IMR-90 (cell line): ENCODE measurements around the gene NKX2-3. TPM values are rescaled to one million over a fixed set of nuclear protein-coding genes. Genes with fewer than 3 reads are reported as not detected.

Source experiments
- ATAC-seq: fragments of 200-7000 bp; cut with Tn5 transposase; 2 replicates; pipeline ENCODE4 v1.9.1; 2020; ENCODE audit warnings: low read depth, mild to moderate bottlenecking, moderate library complexity
- BruUV-seq: library from RNA; stranded (reverse); fragments of 400-500 nt; replicated peaks from 2 replicates; lab custom pipeline; 2021; lab: Mats Ljungman, UMichigan
- CTCF ChIA-PET: fragments of 300-600 bp; formaldehyde crosslinking; extraction: SDS; loops from one replicate; lab custom pipeline; 2021; ENCODE audit warnings: antibody characterized with exemption; lab: Yijun Ruan, JAX
- POLR2A ChIA-PET: fragments of 300-600 bp; sonication (Branson Sonifier 250); formaldehyde crosslinking; loops from one replicate; lab custom pipeline; 2022; ENCODE audit warnings: antibody characterized with exemption; ENCODE audit not compliant: unreplicated experiment; lab: Charles Lee
- DNase-seq: peaks from one replicate; pipeline ENCODE4 v3.0.0; 2013
- H2AFZ ChIP-seq: replicated peaks from 2 replicates; pipeline ENCODE3; 2013; ENCODE audit warnings: low read length, mild to moderate bottlenecking; ENCODE audit not compliant: poor library complexity
- H2AK5ac ChIP-seq: 2 replicates; pipeline ENCODE4 v1.6.1; 2013; ENCODE audit warnings: low read depth, low read length, inconsistent platforms
- H2AK9ac ChIP-seq: replicated peaks from 2 replicates; pipeline ENCODE3; 2013; ENCODE audit warnings: mild to moderate bottlenecking, low read depth, low read length, moderate library complexity; ENCODE audit not compliant: poor library complexity
- H2BK120ac ChIP-seq: 2 replicates; pipeline ENCODE4 v1.6.1; 2013; ENCODE audit warnings: low read depth, low read length, inconsistent platforms
- H2BK15ac ChIP-seq: 3 replicates; pipeline ENCODE4 v1.6.1; 2013; ENCODE audit warnings: low read depth, low read length, inconsistent platforms
- H2BK20ac ChIP-seq: 2 replicates; pipeline ENCODE4 v1.6.1; 2013; ENCODE audit warnings: low read depth, mild to moderate bottlenecking, inconsistent platforms, low read length, moderate library complexity
- H2BK5ac ChIP-seq: 2 replicates; pipeline ENCODE4 v1.6.1; 2013; ENCODE audit warnings: mild to moderate bottlenecking, low read depth, low read length, inconsistent platforms; ENCODE audit not compliant: poor library complexity, severe bottlenecking
- H3K14ac ChIP-seq: replicated peaks from 2 replicates; pipeline ENCODE4 v1.6.1; 2013; ENCODE audit warnings: low read depth, low read length, inconsistent platforms
- H3K18ac ChIP-seq: 2 replicates; pipeline ENCODE4 v1.6.1; 2013; ENCODE audit warnings: low read depth, low read length, control low read depth
- H3K23ac ChIP-seq: 2 replicates; pipeline ENCODE4 v1.6.1; 2013; ENCODE audit warnings: low read depth, low read length, inconsistent platforms
- H3K27ac ChIP-seq: 2 replicates; pipeline ENCODE4 v1.5.1; 2013; ENCODE audit warnings: mild to moderate bottlenecking, control low read depth, low read length; ENCODE audit not compliant: insufficient read depth
- H3K27me3 ChIP-seq: 2 replicates; pipeline ENCODE4 v1.6.1; 2013; ENCODE audit warnings: low read length; ENCODE audit not compliant: control insufficient read depth, insufficient read depth
- H3K36me3 ChIP-seq: 2 replicates; pipeline ENCODE4 v1.6.1; 2013; ENCODE audit warnings: low read length, mixed read lengths; ENCODE audit not compliant: control insufficient read depth, insufficient read depth
- H3K4ac ChIP-seq: 2 replicates; pipeline ENCODE4 v1.6.1; 2013; ENCODE audit warnings: low read depth, low read length, inconsistent platforms
- H3K4me1 ChIP-seq: 2 replicates; pipeline ENCODE4 v1.6.1; 2013; ENCODE audit warnings: low read length, mixed read lengths; ENCODE audit not compliant: control insufficient read depth, insufficient read depth
- H3K4me2 ChIP-seq: 2 replicates; pipeline ENCODE4 v1.6.1; 2013; ENCODE audit warnings: low read depth, mild to moderate bottlenecking, control low read depth, low read length, moderate library complexity
- H3K4me3 ChIP-seq: 2 replicates; pipeline ENCODE4 v1.5.1; 2013; ENCODE audit warnings: low read depth, mild to moderate bottlenecking, control low read depth, low read length, moderate library complexity; ENCODE audit not compliant: insufficient read depth
- H3K56ac ChIP-seq: 2 replicates; pipeline ENCODE4 v1.6.1; 2013; ENCODE audit warnings: low read length, inconsistent platforms; ENCODE audit not compliant: insufficient read depth; ENCODE audit errors: extremely low read depth
- H3K79me1 ChIP-seq, 2 experiments: 2 replicates each; pipeline ENCODE4 v1.6.1; 2013; ENCODE audit warnings: low read length in 2 of 2, inconsistent platforms in 1 of 2, low read depth in 1 of 2
- H3K9ac ChIP-seq: 2 replicates; pipeline ENCODE4 v1.6.1; 2013; ENCODE audit warnings: low read depth, low read length, control low read depth
- H3K9me1 ChIP-seq: 2 replicates; pipeline ENCODE4 v1.6.1; 2013; ENCODE audit warnings: low read length, inconsistent platforms; ENCODE audit not compliant: insufficient read depth
- H3K9me3 ChIP-seq: 2 replicates; pipeline ENCODE4 v1.6.1; 2013; ENCODE audit warnings: low read length; ENCODE audit not compliant: control insufficient read depth, insufficient read depth
- H4K20me1 ChIP-seq: 2 replicates; pipeline ENCODE4 v1.6.1; 2013; ENCODE audit warnings: low read length, inconsistent platforms; ENCODE audit not compliant: insufficient read depth
- H4K5ac ChIP-seq: 2 replicates; pipeline ENCODE4 v1.6.1; 2013; ENCODE audit warnings: mild to moderate bottlenecking, low read depth, low read length, control low read depth
- H4K8ac ChIP-seq, 2 experiments: 2 replicates each; pipeline ENCODE4 v1.6.1; 2013; ENCODE audit warnings: low read depth in 2 of 2, low read length in 2 of 2, control low read depth in 1 of 2, inconsistent platforms in 1 of 2
- H4K91ac ChIP-seq: 2 replicates; pipeline ENCODE4 v1.6.1; 2013; ENCODE audit warnings: low read depth, low read length, inconsistent platforms; ENCODE audit not compliant: insufficient read depth
- ELK1 ChIP-seq: fragments of 150-350 bp; IDR thresholded peaks from 2 replicates; pipeline ENCODE4 v1.6.1; 2016; ENCODE audit warnings: low read depth, mild to moderate bottlenecking, low read length, moderate library complexity, borderline replicate concordance
- FOS ChIP-seq: fragments of 150-350 bp; IDR thresholded peaks from 2 replicates; pipeline ENCODE4 v1.6.1; 2016; ENCODE audit warnings: low read depth, low read length
- dilution Hi-C: fragments of 300-500 bp; cut with HindIII; formaldehyde crosslinking; loops from one replicate; pipeline ENCODE4 v1.14.3; 2018; ENCODE audit warnings: low sequenced_read_pairs; ENCODE audit not compliant: unreplicated experiment
- in situ Hi-C: fragments of 300-500 bp; cut with MboI; formaldehyde crosslinking; loops from 3 replicates; pipeline ENCODE4 v1.14.3; 2019; ENCODE audit warnings: low sequenced_read_pairs, inconsistent platforms, mixed read lengths
- intact Hi-C: fragments of 100-400 bp; cut with micrococcal nuclease; formaldehyde crosslinking; loops from 2 replicates; pipeline ENCODE4 v1.10.0; 2022
- polyA plus RNA-seq, 3 experiments: library from polyadenylated mRNA; depleted of rRNA; stranded (reverse); fragments of >200 nt; gene quantifications; 2 replicates each; pipeline ENCODE4 v1.2.3, GENCODE V29; 2012; ENCODE audit warnings: low replicate concordance in 1 of 3
- total RNA-seq: library from RNA; depleted of rRNA; stranded (reverse); fragments of >200 nt; gene quantifications from 2 replicates; pipeline ENCODE4 v1.2.3, GENCODE V29; 2012

The NKX2-3 gene
- total and polyA plus RNA-seq, 2 of the 4 experiments (the other 2 are of a cell fraction): not detected

GRCh38 chr10:99569961-99570360 lies 37.2 kb downstream of the NKX2-3 start:
- Histone ChIP-seq H4K5ac (no peak overlapping the region), H3K18ac (no peak overlapping the region), H3K4me1 (no peaks in the 10 kb centered on the region), H3K14ac (no peak overlapping the region), H3K56ac (no peak overlapping the region), H3K23ac (no peak overlapping the region), H2BK120ac (no peak overlapping the region), H3K4ac (no peak overlapping the region), H3K4me3 (no peak overlapping the region), H2AK9ac (no peak overlapping the region), H3K4me2 (no peak overlapping the region), H4K91ac (no peak overlapping the region), H4K8ac (no peak overlapping the region), H2AFZ (no peak overlapping the region), H2AK5ac (no peak overlapping the region), H3K79me1 (no peaks in the 10 kb centered on the region), H2BK20ac (no peak overlapping the region), H3K9me3 (no peaks in the 10 kb centered on the region), H3K36me3 (no peaks in the 10 kb centered on the region), H3K27me3 (peaks cover 7% of the 10 kb centered on the region), H2BK15ac (no peak overlapping the region), H4K20me1 (no peaks in the 10 kb centered on the region), H3K9me1 (no peaks in the 10 kb centered on the region), H3K9ac (no peak overlapping the region), H2BK5ac (no peak overlapping the region), H3K27ac (no peak overlapping the region)
- ATAC-seq (no peak), DNase-seq (no peak)
- intact Hi-C loops: no loop called here
- no peak for TF ChIP-seq FOS
- TF ChIP-seq ELK1: no peak
- CTCF ChIA-PET: no interaction called here
- BruUV-seq: no TSS peak
- dilution Hi-C loops: no loop called here
- in situ Hi-C loops: loop anchor here (10.0 kb wide), 1 partner anchor 145 kb away; no protein-coding TSS in a partner anchor
- POLR2A ChIA-PET: no interaction called here
